ENCODE measurements around the gene SPRN.

- TF ChIP-seq CTCF (IDR thresholded peaks at IDR 0.05) (no peak), USF1 (CRISPR knock-in tag; IDR thresholded peaks at IDR 0.05) (no peak), ZNF317 (CRISPR knock-in tag; IDR thresholded peaks at IDR 0.05; ENCODE audit: borderline replicate concordance, low read depth) (no peak), ATF3 (CRISPR knock-in tag; conservative IDR thresholded peaks at IDR 0.05) (no peak), IRF1 (CRISPR knock-in tag; IDR thresholded peaks at IDR 0.05) (no peak), MAX (CRISPR knock-in tag; IDR thresholded peaks at IDR 0.05) (no peak), NFE2L1 (CRISPR knock-in tag; IDR thresholded peaks at IDR 0.05) (no peak)
Observed at GRCh38 chr10:133454204-133454893, 29.9 kb upstream of the SPRN start.

Measured in WTC11 (cell line).